Measurements from ENCODE around the gene ANKS1B.
A peak's percentile ranks its signal among the peaks of the same experiment; 100 is the strongest.
"Not testable (repeated sequence)": the region's sequence is repeated elsewhere in the genome, so short reads cannot be mapped to it uniquely, and the experiment has no call there.

ANKS1B gene

GRCh38 chr12:98786653-98787052 is 1198.1 kb downstream of the ANKS1B start:
- DNase-seq = no peak

DNA sequence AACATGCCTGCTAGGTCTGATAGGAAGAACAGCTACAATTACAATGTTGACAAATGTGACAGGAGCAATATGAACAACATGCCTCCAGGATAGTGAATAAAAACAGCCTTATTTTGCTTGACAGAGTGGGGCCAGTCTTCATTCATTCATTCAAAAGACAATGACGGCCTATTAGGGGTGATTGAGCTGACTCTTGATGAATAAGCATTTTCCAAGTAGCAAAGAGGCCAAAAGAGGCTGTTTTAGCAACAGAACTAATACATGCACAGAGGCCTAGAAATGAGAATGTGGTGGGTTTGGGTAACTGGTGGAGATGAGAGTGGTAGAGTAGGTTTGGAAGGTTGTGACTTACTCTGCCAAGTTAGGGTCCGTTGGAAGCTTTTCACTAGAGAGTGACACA is 1201.3 kb downstream of the ANKS1B start:
- no peak for DNase-seq

DNA sequence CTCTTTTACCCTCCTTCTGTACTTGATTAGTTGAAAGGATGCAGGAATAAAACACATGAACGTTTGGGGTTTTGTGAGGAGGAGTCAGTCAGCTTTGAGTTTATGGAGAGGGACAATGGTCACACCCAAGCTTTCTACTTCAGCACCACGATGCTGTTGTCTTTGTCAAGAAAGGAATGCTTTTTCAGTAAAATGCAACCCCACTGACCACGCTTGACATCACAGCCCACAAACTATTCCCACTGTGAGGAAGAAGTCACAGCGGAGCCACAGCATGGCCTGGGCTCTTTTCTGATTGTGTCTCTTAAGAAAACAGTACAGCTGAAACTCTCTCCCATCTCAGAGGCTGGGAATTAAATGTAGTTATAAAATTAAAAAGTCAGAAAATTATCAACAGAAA is 1204.5 kb downstream of the ANKS1B start:
- no peak for DNase-seq

DNA sequence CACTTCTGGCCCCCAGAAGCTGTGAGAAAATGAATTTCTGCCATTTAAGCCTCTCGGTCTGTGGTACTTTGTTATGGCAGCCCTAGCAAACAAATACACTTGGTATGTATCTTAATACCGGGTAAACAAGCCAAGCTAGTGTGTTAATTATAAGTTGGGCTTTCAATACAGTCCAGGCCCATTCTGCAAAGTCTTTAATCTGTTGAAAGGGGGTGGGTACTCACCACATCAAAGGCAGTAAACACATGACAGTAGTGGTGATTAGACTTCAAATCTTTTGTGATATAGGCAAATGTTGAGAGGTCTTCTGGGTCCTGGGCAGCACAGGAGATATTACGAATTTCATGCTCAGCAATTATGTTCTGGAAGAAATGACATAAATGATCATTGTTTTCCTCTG is 1211.9 kb downstream of the ANKS1B start:
- no peak for DNase-seq

GRCh38 chr12:98771811-98772752 is 1212.7 kb downstream of the ANKS1B start:
- DNase-seq = no peak

GRCh38 chr12:98770230-98770629 is 1214.5 kb downstream of the ANKS1B start:
- DNase-seq = no peak

GRCh38 chr12:98769068-98769467 is 1215.7 kb downstream of the ANKS1B start:
- DNase-seq = no peak

DNA sequence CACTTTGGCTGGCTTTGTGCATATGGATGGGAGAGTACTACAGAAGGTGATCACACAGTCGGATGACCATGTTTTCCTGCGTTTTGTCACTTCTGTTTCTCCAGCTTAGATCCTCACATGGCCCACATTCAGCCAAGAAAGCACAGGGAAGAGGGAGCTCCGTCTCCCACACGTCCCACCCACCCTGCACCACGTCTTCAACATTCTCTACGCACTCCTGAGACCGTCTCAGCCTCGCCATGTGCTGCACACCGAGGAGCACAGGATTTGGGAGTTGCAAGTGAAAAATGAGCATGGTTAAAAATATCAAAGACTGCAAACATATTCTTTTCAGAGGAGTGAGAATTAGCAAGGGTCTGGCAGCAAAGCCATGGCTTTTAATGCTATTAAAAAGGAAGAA is 1217.5 kb downstream of the ANKS1B start:
- DNase-seq = no peak

- DNase-seq = no peak
These were observed 1221.1 kb downstream of the ANKS1B start for GRCh38 chr12:98763656-98764055.

DNA sequence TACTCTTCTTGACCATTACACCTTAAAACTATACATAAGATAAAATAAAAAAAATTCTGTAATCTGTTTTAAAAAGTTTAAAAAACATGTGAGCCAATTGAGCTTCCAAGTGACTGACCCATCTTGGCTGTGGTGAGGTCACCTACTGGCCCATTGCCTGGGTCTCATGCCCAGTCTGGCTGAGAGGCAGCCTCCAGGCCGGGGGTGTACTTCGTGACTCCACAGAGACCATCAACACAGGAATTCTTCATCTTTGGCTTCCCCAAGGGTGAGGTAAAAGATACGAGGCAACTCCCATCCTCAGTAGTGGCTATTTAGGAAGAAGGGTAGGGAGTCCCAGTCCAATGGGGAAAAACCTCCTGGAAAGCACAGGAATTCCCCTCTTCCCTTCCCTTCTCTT is 1226.4 kb downstream of the ANKS1B start:
- DNase-seq = no peak

GRCh38 chr12:98757455-98757854 is 1227.3 kb downstream of the ANKS1B start:
- DNase-seq = no peak

- not testable (repeated sequence) for DNase-seq
These were observed 1228.9 kb downstream of the ANKS1B start for GRCh38 chr12:98755855-98756254.

- DNase-seq = peak; percentile 2 to 18
These were observed 1230.6 kb downstream of the ANKS1B start for GRCh38 chr12:98754095-98754494.

GRCh38 chr12:98752726-98753125 is 1232.0 kb downstream of the ANKS1B start:
- no peak for DNase-seq

GRCh38 chr12:98751580-98752115 is 1233.1 kb downstream of the ANKS1B start:
- no peak for DNase-seq

GRCh38 chr12:98750511-98750910 is 1234.2 kb downstream of the ANKS1B start:
- no peak for DNase-seq

DNA sequence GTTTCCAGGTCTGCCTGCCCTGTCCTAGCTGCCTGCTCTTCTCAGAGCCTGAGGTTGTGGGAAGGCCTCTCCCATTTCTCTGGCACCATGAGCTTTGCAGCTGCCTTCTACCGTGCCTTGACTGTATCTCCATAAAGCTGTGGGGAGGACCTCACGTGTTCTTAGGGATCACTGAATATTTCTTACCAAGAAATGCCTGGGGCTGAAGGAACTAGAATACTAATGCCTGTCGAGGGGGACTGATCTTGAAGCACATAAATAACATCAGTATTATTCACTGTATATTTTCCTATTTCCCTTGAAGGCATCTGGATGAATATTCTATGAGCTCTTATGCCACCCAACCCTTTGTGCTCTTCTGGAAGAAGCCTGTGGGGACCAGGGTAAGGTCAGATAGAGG is 1236.3 kb downstream of the ANKS1B start:
- no peak for DNase-seq

GRCh38 chr12:98745578-98746391 is 1239.0 kb downstream of the ANKS1B start:
- DNase-seq = no peak

GRCh38 chr12:98744680-98745079 is 1240.1 kb downstream of the ANKS1B start:
- DNase-seq = no peak

- DNase-seq = peak; percentile 61 to 70
These were observed 1241.3 kb downstream of the ANKS1B start for GRCh38 chr12:98743362-98743953.

DNA sequence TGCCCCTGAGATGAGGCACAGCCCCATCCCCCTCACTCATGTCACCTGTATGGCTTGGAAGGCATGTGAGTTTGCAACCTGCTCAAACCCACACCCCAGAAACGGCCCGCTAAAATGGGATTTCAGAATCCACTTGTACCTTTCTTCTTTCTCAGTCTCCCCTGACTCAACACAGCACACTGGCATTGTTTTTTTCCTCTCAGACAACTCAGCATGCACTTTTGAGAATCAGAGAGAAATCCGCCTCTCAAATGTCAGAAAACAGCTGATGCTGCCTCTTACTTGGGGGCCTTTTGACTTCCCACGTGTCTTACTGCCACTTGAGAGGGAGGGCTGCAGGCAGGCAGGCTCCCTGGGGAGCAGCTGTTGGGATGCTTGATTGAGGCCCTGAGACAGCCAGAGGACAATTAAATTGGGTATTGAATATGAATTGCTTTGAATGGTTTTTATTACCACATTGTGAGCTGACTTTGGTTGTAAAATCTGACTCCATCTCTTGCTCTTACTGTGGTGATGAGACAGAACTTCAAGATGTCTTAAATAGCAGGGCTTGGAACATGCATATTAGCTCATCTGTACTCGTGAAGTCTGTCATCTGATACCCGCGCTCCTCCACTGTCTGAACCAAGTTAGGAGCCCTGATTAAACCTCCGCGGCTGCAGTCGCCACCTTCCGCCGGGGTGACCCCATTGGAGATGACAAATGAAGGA is 1243.0 kb downstream of the ANKS1B start:
- DNase-seq = no peak

DNA sequence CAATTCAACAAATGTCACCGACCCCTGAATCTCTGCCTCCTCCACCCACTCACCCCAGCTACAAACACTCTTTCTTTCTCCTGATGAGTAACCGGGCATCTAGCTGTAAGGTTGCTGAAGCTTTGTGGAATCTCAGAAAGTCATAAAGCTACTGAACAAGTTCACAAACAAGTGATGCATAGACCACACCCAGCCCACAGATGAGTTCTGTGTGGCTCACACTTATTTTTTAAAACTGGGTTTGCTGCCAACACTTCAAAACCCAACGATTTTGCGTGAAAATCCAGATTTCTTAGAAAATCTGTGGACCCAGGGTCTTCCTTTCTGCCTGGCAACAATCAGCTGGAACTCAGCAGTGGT is 1243.6 kb downstream of the ANKS1B start:
- no peak for DNase-seq

DNA sequence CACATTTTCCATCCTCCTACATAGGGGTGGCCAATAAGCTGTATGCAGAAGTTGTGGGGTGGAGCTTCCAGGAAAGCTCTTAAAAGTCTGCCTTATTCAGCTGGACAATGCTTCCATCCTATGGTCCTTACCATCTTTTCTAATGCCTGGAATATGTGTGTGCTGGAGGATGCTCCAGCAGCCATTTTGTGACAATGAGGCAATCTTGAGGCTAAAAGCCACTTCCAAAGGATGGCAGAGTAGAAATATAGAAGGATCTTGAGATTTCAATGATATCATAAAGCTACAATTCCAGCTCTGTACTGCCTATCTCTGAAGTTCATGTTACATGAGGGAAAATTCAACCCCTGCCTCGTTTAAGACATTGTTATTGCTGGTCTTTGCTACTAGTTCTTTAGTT is 1244.0 kb downstream of the ANKS1B start:
- DNase-seq = no peak

Measured in Kasumi-1 (cell line).